ENCODE results near the gene SUN2.
"Not testable (repeated sequence)": the region's sequence is repeated elsewhere in the genome, so short reads cannot be mapped to it uniquely, and the experiment has no call there.

Gene SUN2

GRCh38 chr22:38755911-38756532 is at the start of gene SUN2:
SUN2 (minus strand) TSS chr22:38755998; CDS start chr22:38752628, 3,370 bp downstream.
- DNase-seq, result peak; percentile 97

DNA sequence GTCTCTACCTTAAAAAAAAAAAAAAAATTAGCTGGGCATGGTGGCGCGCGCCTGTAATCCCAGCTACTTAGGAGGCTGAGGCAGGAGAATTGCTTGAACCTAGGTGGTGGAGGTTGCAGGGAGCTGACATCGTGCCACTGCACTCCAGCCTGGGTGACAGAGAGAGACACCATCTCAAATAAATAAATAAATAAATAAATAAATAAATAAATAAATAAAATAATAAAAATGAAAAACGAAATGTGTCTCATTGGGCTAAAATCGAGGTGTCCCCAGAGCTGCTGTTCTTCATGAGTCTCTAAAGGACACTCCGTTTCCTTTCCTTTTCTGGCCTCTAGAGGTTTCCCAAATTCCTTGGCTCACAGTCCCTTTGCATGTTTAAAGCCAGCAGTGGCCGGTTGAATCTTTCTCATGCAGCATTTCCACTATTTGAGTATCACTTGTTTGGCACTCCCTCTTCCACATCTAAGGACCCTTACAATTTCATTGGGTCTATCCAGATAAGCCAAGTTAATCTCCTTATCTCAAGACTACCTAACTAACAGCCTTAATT is 49.3 kb upstream of the SUN2 start:
- not testable (repeated sequence) for DNase-seq

GRCh38 chr22:38802671-38803121 is 46.9 kb upstream of the SUN2 start:
- no peak for DNase-seq

DNA sequence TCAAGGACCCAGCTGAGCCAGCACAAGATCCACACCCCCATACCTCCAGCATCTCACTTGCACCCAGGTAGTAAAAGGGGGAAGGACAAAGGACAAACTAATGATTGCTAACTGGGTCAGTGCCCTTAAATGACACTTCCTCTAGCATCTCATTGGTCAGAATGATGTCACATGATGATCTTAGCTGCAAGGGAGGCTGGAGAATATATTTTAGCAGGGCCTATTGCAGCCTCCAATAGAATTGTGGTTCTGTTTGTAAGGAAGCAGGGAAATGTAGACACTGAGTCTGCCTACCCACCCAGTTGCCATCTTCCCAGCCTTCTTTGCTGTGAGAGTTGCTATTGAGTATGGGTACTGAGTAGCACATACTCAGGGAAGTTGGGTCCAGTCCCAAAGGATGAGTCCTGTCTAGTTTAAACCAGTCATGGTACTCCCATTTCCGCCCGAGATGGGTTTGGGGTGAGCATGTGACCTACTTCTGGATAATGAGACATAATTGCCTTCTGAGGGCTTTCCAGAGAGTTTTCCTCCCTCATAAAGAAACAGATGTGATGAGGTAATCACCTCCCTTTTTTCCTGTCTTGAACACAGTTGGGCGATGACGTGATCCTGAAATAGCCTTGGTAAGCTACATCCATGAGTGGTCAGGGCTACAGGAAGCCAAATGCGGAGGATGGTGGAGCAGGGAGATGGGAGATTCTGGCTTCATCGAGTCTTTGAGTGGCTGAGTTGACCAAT is 43.6 kb upstream of the SUN2 start:
- no peak for DNase-seq

DNA sequence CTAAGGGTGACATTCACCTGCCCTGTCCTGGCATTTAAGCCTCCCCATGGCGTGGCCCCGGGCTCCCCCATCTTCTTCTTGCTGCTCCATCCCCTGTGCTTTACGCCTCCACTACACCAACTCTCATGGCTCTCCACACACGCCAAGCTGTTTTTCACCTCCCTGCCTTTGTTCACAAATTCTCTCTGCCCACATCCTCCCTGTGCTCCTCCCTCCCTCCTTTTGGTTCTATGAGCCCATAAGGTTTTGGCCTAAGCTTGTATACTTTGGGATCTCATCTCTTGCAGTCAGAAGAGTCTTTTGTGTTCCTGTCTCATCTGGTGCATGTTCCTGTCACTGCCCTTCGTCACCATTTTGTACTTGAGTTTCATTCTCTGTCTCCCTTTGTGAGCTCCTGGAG is 42.7 kb upstream of the SUN2 start:
- DNase-seq, result no peak

- DNase-seq, result no peak
Observed at GRCh38 chr22:38796262-38796957, 40.6 kb upstream of the SUN2 start.

DNA sequence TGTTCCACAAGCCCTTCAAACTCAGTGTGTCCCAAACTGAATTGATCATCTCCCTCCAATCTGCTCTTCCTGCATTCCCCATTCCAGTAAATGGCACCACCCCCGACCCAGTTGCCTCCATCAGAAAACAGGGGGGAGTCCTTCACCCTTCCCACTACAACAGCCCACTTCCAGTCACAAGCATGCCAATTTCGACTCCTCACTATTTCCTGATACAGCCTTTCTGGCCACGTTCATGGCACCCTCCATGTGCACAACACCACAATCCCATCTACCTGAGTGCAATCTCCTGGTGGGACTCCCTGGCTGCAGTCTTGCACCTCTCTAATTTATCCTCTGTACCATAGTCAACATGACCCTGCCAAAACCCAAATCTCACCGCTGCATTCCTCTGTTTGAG is 39.8 kb upstream of the SUN2 start:
- DNase-seq, result no peak

GRCh38 chr22:38793721-38794466 is 38.1 kb upstream of the SUN2 start, which contains the start of gene DNAL4:
DNAL4 (minus strand) TSS chr22:38794143; CDS start chr22:38782731, 11,412 bp downstream.
- DNase-seq, result peak; percentile 89

DNA sequence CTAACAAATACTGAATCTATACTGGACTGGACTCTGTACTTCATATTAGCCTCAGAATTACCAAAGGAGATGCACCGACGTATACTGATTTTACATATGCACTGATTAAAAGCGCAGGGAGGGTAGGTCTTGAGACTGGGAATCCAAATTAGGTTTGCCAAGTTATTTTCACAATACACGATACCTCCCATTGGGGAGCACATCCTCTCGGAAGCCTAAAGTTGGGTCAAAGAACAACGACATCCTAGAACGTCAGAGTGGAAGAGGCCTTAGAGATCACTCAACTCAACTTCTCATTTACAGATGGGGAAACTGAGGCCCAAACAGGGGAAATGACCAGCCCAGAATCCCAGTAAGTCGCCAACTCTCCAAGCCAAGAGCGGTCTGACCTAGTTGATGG is 37.5 kb upstream of the SUN2 start:
- DNase-seq, result no peak

GRCh38 chr22:38792833-38793232 is 37.0 kb upstream of the SUN2 start:
- DNase-seq, result no peak

DNA sequence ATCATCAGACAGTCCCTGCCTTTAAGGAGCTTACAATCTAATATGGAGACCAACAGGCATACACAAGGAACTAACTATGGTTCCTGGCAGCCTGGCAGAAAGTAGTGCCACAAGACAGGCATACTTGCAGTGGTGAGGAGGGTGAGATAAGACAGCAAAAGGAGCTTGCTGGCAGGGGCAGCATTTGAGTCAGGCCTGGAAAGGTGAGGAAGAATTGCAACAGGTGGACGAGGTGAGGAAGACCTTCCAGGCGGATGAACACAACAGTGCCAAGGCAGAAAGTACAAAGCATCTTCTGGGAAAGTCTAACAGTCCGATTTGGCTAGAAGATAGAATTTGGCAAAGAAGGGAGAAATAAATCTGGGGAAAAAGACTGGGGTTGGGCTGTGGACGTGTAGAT is 33.8 kb upstream of the SUN2 start:
- DNase-seq, result no peak

DNA sequence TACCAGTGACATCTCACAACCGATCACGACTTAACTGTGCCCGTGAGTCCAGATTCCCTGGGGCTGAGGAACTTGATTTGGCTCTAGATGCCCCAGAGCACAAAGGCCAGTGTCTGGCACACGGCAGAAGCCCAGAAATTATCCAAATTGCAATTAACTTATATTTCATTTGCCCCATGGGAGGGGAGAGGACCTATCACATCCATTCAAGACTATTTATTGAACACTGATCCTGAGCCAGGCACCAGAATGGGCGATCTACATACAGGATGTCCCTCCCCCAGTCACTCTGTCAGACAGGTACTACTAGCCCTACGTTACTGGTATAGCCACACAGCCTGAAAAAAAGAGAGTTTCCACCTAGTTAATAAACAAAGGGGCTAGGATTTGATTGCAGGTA is 33.0 kb upstream of the SUN2 start:
- no peak for DNase-seq

DNA sequence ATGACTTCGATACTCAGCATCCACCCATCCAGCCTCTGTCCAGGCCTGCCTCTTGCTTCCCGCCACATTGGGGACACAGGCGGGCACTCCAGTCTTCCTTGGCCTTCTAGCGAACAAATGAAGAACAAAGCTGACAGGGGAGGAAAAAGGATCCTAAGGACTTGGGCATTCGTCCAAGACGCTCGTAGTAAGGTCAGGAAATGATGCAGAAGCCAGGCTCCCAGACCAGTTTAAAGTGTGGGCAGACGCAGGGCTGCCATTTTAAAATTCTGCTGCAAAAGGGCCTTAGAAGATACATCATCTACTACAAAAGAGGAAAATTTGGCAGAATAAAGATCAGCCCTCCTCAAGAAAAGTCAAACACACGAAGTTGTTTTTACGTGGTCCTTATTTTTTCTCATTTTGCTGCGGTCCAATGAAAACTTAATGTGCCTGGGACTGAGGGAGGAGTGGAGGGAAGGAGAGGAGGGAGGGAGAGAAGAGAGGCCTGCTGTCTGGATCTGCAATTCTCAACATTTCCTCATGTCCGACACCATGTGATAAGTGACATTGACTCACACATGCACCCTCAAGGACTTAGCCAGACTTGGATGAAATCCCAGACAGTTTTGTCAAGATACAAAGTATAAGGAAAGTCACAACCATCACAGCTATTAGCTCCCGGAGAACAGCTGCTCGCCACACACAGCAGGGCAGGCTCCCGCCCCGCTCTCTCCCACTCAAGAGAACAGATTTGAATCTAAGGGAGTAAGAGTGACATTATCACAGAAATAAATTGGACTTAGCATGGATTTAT is 32.4 kb upstream of the SUN2 start:
- DNase-seq, result no peak

- no peak for DNase-seq
Observed at GRCh38 chr22:38786631-38787030, 30.8 kb upstream of the SUN2 start.

GRCh38 chr22:38784856-38785255 is 29.1 kb upstream of the SUN2 start:
- no peak for DNase-seq

GRCh38 chr22:38784035-38784434 is 28.2 kb upstream of the SUN2 start:
- DNase-seq, result no peak

GRCh38 chr22:38783095-38783615 is 27.4 kb upstream of the SUN2 start:
- no peak for DNase-seq

DNA sequence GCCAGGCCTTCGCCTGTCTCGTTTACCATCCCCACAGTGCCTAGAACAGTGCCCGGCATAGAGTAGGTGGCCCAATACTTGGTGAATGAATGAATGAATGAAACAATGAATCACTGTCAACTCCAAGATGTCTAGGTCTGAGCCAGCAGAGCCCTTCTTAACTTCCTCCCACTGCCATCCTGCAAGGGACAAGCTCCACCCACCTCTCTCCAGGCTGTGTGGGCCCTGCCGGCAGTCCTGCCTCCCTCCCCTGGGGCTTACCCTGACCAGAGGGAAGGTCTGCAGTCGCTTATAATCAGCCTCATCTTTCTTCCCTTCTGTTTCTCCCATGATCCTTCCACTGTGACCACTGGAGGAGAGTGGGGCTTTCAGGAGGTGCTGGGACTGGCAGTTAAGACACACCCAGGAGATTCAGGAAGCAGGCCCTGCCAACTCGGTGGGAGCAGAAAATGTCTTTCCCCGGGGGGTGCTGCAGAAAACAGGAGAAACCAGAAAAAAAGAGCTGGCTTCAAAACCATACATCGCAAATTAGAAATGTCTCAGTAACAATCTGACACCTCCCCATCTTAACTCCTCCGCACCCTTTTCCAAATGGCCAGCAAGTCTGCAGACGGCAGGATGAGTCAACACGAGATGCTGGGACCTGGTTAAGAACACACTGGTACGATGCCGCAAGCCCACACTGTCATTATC is 26.8 kb upstream of the SUN2 start:
- no peak for DNase-seq

DNA sequence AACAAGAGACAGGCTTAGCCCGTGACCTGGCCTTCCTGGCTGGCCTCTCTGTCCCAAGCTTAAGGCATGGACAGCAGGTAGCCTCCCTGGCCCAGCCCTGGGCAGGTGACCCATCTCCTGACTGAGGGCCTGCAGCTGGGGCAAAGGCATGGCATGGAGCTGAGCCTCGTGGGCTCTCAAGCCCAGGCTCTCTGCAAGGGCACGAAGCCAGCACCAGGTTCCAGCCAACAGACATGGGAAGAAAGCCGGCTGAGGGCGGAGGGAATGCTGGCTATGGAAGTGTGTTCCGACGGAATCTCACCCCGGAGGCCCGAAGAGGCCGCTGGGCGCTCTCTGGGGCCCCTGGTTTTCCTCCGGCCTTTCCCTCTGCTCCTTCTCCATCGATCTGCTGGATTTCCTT is 25.2 kb upstream of the SUN2 start:
- DNase-seq, result no peak

GRCh38 chr22:38777087-38777671 is 21.4 kb upstream of the SUN2 start:
- DNase-seq, result no peak

GRCh38 chr22:38776086-38776485 is 20.3 kb upstream of the SUN2 start:
- no peak for DNase-seq

All from activated CD8-positive, alpha-beta memory T cell treated with anti-CD3 and anti-CD28 coated beads, Interleukin-2, amount 50 U/mL, for 4 hours (primary cell).